ENCODE data around the gene TMEM126A.

The TMEM126A gene

DNA sequence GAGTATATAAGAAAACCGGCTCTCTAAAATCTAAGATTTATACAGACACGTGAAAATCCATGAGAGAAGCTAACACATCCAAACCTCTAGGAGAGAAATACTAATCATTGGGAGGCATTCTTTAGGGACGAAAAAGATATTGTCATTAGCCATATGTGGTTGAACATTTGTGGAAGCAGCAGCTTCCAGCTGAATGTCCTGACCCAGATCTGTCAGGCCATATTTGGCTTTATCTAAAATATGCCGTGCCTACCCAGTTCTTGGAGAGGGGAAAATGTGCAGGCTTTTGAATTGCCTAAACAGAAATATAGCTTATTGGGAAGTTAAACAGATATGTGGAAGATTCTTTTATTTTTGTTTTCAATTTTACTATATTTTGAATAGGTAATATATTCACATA is 31.8 kb downstream of the TMEM126A start:
- H3K18ac ChIP-seq (ENCODE audit: low read length): no peak overlapping the region
- H3K79me2 ChIP-seq (ENCODE audit: control insufficient read depth, insufficient read depth, low read length): no peaks in the 10 kb centered on the region
- H3K56ac ChIP-seq (ENCODE audit: low read length): no peak overlapping the region
- no peak for DNase-seq
- no peak overlapping the region for H3K9ac ChIP-seq (ENCODE audit: low read length)
- no peaks in the 10 kb centered on the region for H3K79me1 ChIP-seq (ENCODE audit: low read length)
- H3K4me1 ChIP-seq (ENCODE audit: control insufficient read depth, low read depth, low read length): peaks cover 4% of the 10 kb centered on the region
- WGBS (ENCODE audit: extremely low coverage, insufficient coverage, low lambda C conversion rate): no CpG with 5 or more reads among the region's 4 CpGs
- no peak overlapping the region for H2BK5ac ChIP-seq (ENCODE audit: low read length)
- H2BK15ac ChIP-seq (replicated peaks; ENCODE audit: low read depth): no peak overlapping the region
- H3K4me3 ChIP-seq (ENCODE audit: low read length): no peak overlapping the region
- no peak overlapping the region for H2AK5ac ChIP-seq (ENCODE audit: low read length)
- H3K4me2 ChIP-seq (ENCODE audit: low read length): no peak overlapping the region
- no peak overlapping the region for H3K4ac ChIP-seq (ENCODE audit: low read depth, low read length)
- H2BK120ac ChIP-seq (ENCODE audit: low read depth, low read length): no peak overlapping the region
- H4K5ac ChIP-seq (ENCODE audit: low read length): no peak overlapping the region
- no peaks in the 10 kb centered on the region for H3K36me3 ChIP-seq (ENCODE audit: control insufficient read depth, insufficient read depth, low read length)
- no peak overlapping the region for H4K8ac ChIP-seq (ENCODE audit: low read depth, low read length)
- no peak overlapping the region for H3K27ac ChIP-seq (ENCODE audit: low read depth, low read length)
- H3K23ac ChIP-seq (ENCODE audit: low read length): no peak overlapping the region
- peaks cover 2% of the 10 kb centered on the region for H3K27me3 ChIP-seq (ENCODE audit: insufficient read depth, low read length, poor library complexity)

DNA sequence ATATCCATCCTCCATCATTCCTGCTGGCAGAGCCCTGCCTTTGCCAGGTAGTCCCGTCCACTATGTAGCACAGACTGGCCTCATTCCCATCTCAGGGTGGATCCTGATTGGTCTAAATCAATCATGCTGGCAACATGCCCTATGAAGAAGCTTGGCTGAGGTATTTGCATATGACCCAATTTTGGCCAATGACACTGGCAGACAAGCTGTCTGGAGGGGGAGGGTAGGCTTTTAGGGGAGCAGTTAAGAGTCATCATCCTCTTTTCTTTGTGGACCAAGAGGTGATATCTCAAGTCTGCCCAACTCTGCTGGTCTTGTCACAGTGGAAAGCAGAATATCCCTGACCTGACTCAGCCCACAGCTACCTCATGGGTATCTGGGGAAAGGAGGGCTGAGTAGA is 33.1 kb downstream of the TMEM126A start:
- Histone ChIP-seq H3K36me3 (ENCODE audit: control insufficient read depth, insufficient read depth, low read length) (no peaks in the 10 kb centered on the region), H3K56ac (ENCODE audit: low read length) (no peak overlapping the region), H2BK120ac (ENCODE audit: low read depth, low read length) (no peak overlapping the region), H3K23ac (ENCODE audit: low read length) (no peak overlapping the region), H3K27ac (ENCODE audit: low read depth, low read length) (no peak overlapping the region), H3K4ac (ENCODE audit: low read depth, low read length) (no peak overlapping the region), H2BK5ac (ENCODE audit: low read length) (no peak overlapping the region), H3K79me2 (ENCODE audit: control insufficient read depth, insufficient read depth, low read length) (no peaks in the 10 kb centered on the region), H3K4me1 (ENCODE audit: control insufficient read depth, low read depth, low read length) (peaks cover 4% of the 10 kb centered on the region), H3K4me2 (ENCODE audit: low read length) (no peak overlapping the region), H2BK15ac (replicated peaks; ENCODE audit: low read depth) (no peak overlapping the region), H4K5ac (ENCODE audit: low read length) (no peak overlapping the region), H3K27me3 (ENCODE audit: insufficient read depth, low read length, poor library complexity) (peaks cover 2% of the 10 kb centered on the region), H4K8ac (ENCODE audit: low read depth, low read length) (no peak overlapping the region), H3K9ac (ENCODE audit: low read length) (no peak overlapping the region), H3K18ac (ENCODE audit: low read length) (no peak overlapping the region), H3K79me1 (ENCODE audit: low read length) (no peaks in the 10 kb centered on the region), H2AK5ac (ENCODE audit: low read length) (no peak overlapping the region), H3K4me3 (ENCODE audit: low read length) (no peak overlapping the region)
- WGBS (ENCODE audit: extremely low coverage, insufficient coverage, low lambda C conversion rate): no CpG with 5 or more reads among the region's 1 CpG
- peak; percentile 48 for DNase-seq

DNA sequence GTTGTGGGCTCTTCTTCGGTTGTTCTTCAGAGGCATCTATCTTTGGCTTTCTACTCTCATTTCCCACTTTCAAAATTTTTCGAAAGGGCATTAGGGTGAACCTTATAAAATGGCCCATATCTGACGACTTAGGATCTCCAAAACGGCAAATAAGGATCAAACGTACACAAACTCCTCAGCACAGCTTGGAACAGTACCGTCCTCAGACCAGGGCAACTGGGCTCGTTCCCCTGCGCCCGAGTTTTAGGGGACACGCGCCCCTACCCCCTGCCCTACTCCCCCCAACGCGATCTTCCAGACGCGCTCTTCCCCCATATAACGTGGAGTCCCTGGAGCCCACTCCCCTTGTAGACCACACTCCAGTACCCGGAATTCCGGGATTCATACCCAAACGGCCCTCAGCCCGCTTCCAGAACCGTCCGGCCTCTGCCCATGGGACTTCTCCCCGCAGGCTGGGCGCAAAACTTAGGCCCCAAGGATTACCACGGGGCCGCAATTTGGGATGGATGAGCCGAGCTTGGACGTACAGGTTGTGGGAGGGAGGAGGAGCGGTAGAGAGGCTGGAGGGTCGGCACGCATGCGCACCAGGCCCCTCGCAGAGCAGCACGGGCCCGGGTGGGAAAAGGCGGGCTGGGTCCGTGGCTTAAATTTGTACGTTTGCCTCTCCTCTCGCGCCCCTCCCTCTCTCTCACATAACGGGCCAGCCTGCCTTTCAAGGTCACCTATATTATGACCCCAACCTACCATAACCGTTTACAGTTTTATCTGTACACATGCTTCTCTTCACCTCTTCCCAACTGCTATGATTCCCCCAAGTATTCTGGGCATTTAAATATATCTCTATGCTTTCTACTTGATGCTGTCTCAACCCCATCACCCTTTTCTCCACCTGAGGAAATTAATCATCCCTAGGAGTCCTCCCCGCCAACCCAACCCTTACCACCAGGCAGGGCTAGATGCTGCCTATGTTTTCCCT is 34.9 kb downstream of the TMEM126A start:
- Histone ChIP-seq H3K36me3 (ENCODE audit: control insufficient read depth, insufficient read depth, low read length) (no peaks in the 10 kb centered on the region), H3K9ac (ENCODE audit: low read length) (no peak overlapping the region)

DNA sequence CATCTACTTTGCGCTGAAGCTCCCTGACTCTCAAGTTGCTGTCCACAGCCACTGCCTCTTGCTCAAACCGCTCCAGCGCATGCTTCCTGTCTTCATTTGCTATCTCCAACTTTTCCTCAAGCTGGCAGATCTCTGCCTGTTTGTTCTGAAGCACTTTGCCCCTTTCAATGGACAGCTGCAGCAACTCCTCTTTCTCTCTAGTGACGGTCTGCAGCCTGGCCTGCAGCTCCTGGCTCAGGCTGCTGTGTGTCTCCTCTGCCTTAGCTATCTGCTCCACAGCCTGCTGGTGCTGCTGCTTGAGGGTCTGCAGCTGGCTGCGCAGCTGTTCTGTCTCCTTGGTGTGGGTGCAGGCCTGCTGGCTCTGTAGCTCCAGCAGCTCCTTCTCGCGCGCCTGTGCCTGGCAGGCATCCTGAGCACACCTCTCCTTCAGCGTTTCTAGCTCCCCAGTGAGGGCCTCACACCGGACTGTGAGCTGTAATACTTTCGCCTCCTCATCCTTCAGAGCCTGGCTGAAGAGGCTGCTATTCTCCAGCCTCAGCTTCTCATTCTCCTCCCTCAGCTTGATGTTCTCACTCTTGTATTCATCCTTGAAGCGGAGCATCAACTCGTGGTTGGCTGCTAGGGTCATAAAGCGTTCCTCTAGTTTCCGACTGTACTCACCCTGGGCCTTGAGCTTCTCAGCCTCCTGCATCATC is 37.5 kb downstream of the TMEM126A start:
- H2BK5ac ChIP-seq (ENCODE audit: low read length): no peak overlapping the region
- H2BK120ac ChIP-seq (ENCODE audit: low read depth, low read length): no peak overlapping the region
- no peak overlapping the region for H3K4me3 ChIP-seq (ENCODE audit: low read length)

More for the DNA sequence above, 34.9 kb downstream of the TMEM126A start:
- no peak overlapping the region for H3K23ac ChIP-seq (ENCODE audit: low read length)
- H4K8ac ChIP-seq (ENCODE audit: low read depth, low read length): no peak overlapping the region
- H3K27me3 ChIP-seq (ENCODE audit: insufficient read depth, low read length, poor library complexity): peaks cover 2% of the 10 kb centered on the region
- H3K4me3 ChIP-seq (ENCODE audit: low read length): no peak overlapping the region
- H3K79me2 ChIP-seq (ENCODE audit: control insufficient read depth, insufficient read depth, low read length): no peaks in the 10 kb centered on the region
- H3K27ac ChIP-seq (ENCODE audit: low read depth, low read length): no peak overlapping the region
- H3K4me2 ChIP-seq (ENCODE audit: low read length): no peak overlapping the region
- H2BK15ac ChIP-seq (replicated peaks; ENCODE audit: low read depth): no peak overlapping the region
- peak overlapping the region; percentile 17 for H3K56ac ChIP-seq (ENCODE audit: low read length)
- H3K79me1 ChIP-seq (ENCODE audit: low read length): no peaks in the 10 kb centered on the region
- DNase-seq: no peak
- H3K18ac ChIP-seq (ENCODE audit: low read length): no peak overlapping the region
- no peak overlapping the region for H2AK5ac ChIP-seq (ENCODE audit: low read length)
- peaks cover 4% of the 10 kb centered on the region for H3K4me1 ChIP-seq (ENCODE audit: control insufficient read depth, low read depth, low read length)
- H4K5ac ChIP-seq (ENCODE audit: low read length): no peak overlapping the region
- WGBS (ENCODE audit: extremely low coverage, insufficient coverage, low lambda C conversion rate): no CpG with 5 or more reads among the region's 43 CpGs
- no peak overlapping the region for H3K4ac ChIP-seq (ENCODE audit: low read depth, low read length)
- no peak overlapping the region for H2BK120ac ChIP-seq (ENCODE audit: low read depth, low read length)
- no peak overlapping the region for H2BK5ac ChIP-seq (ENCODE audit: low read length)

DNA sequence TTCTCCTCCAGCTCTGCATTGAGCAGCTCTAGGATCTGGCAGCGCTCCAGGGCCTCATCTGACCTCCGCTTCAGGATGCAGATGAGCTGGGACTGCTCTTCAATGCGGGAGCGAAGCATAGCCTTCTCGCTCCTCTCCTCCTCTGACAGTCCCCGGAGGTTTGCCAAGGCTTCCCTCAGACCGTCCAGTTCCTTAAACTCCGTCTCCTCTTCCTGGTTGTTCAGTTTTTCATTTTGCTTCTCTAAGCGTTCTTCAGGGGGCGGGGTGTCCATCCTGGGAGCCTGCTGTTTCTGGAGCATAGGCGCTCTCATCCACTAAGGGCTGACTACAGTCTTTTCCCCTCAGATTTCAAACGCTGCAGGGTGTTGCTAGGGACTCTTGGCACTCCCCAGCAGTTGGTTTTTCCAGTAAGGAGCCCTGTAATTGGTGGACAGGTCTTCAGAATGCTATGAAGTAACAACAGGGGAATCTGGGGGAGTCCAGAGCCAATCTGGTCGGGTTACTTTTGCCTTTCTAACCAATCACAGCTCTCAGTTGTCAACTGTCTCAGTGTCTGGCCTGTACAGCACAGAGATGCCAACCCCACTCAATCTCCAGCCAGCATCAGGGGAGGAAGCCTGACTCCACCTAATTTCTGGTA is 38.2 kb downstream of the TMEM126A start, which contains the start of gene CCDC89:
Gene CCDC89 (minus strand): TSS at position 376 of the 640 bp plus-strand sequence. CDS start 65 bp downstream, at position 311.
- H3K4ac ChIP-seq (ENCODE audit: low read depth, low read length): no peak within 1 kb of the TSS
- no peak within 1 kb of the TSS for H3K23ac ChIP-seq (ENCODE audit: low read length)
- H4K8ac ChIP-seq (ENCODE audit: low read depth, low read length): no peak within 1 kb of the TSS
- H3K9ac ChIP-seq (ENCODE audit: low read length): no peak within 1 kb of the TSS
- no peak within 1 kb of the TSS for H4K5ac ChIP-seq (ENCODE audit: low read length)
- no peaks in the 10 kb centered on the region for H3K79me1 ChIP-seq (ENCODE audit: low read length)
- H2BK5ac ChIP-seq (ENCODE audit: low read length): no peak within 1 kb of the TSS
- H3K4me1 ChIP-seq (ENCODE audit: control insufficient read depth, low read depth, low read length): peaks cover under 1% of the 10 kb centered on the region
- peak within 1 kb of the TSS; percentile 25 for H3K56ac ChIP-seq (ENCODE audit: low read length)
- H3K4me3 ChIP-seq (ENCODE audit: low read length): no peak within 1 kb of the TSS
- WGBS (ENCODE audit: extremely low coverage, insufficient coverage, low lambda C conversion rate): no CpG with 5 or more reads among the region's 13 CpGs
- H3K18ac ChIP-seq (ENCODE audit: low read length): no peak within 1 kb of the TSS
- no peaks in the 10 kb centered on the region for H3K79me2 ChIP-seq (ENCODE audit: control insufficient read depth, insufficient read depth, low read length)
- H2BK120ac ChIP-seq (ENCODE audit: low read depth, low read length): no peak within 1 kb of the TSS
- H2BK15ac ChIP-seq (replicated peaks; ENCODE audit: low read depth): no peak within 1 kb of the TSS
- H3K4me2 ChIP-seq (ENCODE audit: low read length): no peak within 1 kb of the TSS
- H2AK5ac ChIP-seq (ENCODE audit: low read length): no peak within 1 kb of the TSS
- H3K27ac ChIP-seq (ENCODE audit: low read depth, low read length): no peak within 1 kb of the TSS
- H3K27me3 ChIP-seq (ENCODE audit: insufficient read depth, low read length, poor library complexity): no peaks in the 10 kb centered on the region
- peak; percentile 61 for DNase-seq
- no peaks in the 10 kb centered on the region for H3K36me3 ChIP-seq (ENCODE audit: control insufficient read depth, insufficient read depth, low read length)

More for the DNA sequence above, 37.5 kb downstream of the TMEM126A start:
- Histone ChIP-seq H3K4ac (ENCODE audit: low read depth, low read length) (no peak overlapping the region), H3K36me3 (ENCODE audit: control insufficient read depth, insufficient read depth, low read length) (no peaks in the 10 kb centered on the region), H3K4me2 (ENCODE audit: low read length) (no peak overlapping the region), H3K27me3 (ENCODE audit: insufficient read depth, low read length, poor library complexity) (no peaks in the 10 kb centered on the region), H3K18ac (ENCODE audit: low read length) (no peak overlapping the region), H4K8ac (ENCODE audit: low read depth, low read length) (no peak overlapping the region), H3K27ac (ENCODE audit: low read depth, low read length) (no peak overlapping the region), H2AK5ac (ENCODE audit: low read length) (no peak overlapping the region), H3K56ac (ENCODE audit: low read length) (peak overlapping the region; percentile 25), H3K23ac (ENCODE audit: low read length) (no peak overlapping the region), H3K79me1 (ENCODE audit: low read length) (no peaks in the 10 kb centered on the region), H3K79me2 (ENCODE audit: control insufficient read depth, insufficient read depth, low read length) (no peaks in the 10 kb centered on the region), H3K9ac (ENCODE audit: low read length) (no peak overlapping the region), H4K5ac (ENCODE audit: low read length) (no peak overlapping the region), H2BK15ac (replicated peaks; ENCODE audit: low read depth) (no peak overlapping the region), H3K4me1 (ENCODE audit: control insufficient read depth, low read depth, low read length) (peaks cover 2% of the 10 kb centered on the region)
- DNase-seq: no peak
- WGBS (ENCODE audit: extremely low coverage, insufficient coverage, low lambda C conversion rate): no CpG with 5 or more reads among the region's 15 CpGs
